Measurements from ENCODE around the gene PPFIA3.

DNA sequence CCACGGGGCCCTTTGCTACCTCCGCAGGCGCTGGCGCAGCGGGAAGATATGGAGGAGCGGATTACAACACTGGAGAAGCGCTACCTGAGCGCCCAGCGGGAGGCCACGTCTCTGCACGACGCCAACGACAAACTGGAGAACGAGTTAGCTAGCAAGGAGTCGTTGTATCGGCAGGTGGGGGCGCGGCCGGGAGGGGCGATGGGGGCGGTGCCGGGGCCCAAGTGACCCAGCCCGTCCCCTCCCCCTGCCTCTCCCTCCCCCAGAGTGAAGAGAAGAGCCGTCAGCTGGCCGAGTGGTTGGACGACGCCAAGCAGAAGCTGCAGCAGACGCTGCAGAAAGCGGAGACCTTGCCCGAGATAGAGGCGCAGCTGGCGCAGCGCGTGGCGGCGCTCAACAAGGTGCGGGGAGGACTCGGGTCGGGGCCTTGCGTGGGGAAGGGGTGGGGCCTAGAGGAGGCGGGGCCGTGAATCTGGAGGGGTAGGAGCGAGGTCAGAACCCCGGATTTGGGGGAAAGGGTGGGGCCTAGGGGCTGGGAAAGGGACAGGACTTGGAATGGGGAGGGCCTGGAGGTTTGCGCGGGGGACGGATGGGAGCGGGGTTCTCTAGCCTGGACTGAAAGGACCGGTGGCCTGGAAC is 13.7 kb downstream of the PPFIA3 start:
- TF ChIP-seq, protein P1, sequence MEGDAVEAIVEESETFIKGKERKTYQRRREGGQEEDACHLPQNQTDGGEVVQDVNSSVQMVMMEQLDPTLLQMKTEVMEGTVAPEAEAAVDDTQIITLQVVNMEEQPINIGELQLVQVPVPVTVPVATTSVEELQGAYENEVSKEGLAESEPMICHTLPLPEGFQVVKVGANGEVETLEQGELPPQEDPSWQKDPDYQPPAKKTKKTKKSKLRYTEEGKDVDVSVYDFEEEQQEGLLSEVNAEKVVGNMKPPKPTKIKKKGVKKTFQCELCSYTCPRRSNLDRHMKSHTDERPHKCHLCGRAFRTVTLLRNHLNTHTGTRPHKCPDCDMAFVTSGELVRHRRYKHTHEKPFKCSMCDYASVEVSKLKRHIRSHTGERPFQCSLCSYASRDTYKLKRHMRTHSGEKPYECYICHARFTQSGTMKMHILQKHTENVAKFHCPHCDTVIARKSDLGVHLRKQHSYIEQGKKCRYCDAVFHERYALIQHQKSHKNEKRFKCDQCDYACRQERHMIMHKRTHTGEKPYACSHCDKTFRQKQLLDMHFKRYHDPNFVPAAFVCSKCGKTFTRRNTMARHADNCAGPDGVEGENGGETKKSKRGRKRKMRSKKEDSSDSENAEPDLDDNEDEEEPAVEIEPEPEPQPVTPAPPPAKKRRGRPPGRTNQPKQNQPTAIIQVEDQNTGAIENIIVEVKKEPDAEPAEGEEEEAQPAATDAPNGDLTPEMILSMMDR (IDR thresholded peaks at IDR 0.05) = no peak
- TF ChIP-seq EZH2 (IDR thresholded peaks at IDR 0.05; ENCODE audit: borderline replicate concordance, insufficient read depth, low read depth, low read length, poor library complexity, severe bottlenecking) = no peak
